H9 (cell line): ENCODE data around the gene DAP3. TPM values are rescaled to one million over a fixed set of nuclear protein-coding genes. Genes with fewer than 3 reads are reported as not detected.

Source experiments
- DNase-seq: peaks from one replicate; pipeline ENCODE4 v3.0.0-alpha.2; 2017
- H2AFZ ChIP-seq: one replicate; pipeline ENCODE4 v1.6.1; 2013; ENCODE audit warnings: mild to moderate bottlenecking, low read length, control low read depth, moderate library complexity
- H2AK5ac ChIP-seq: 2 replicates; pipeline ENCODE4 v1.6.1; 2013; ENCODE audit warnings: low read length, control low read depth, mixed read lengths; ENCODE audit not compliant: insufficient read length
- H2BK120ac ChIP-seq: one replicate; pipeline ENCODE4 v1.6.1; 2013; ENCODE audit warnings: low read depth, mild to moderate bottlenecking, low read length, control low read depth, inconsistent platforms; ENCODE audit not compliant: poor library complexity, severe bottlenecking
- H2BK12ac ChIP-seq: 2 replicates; pipeline ENCODE4 v1.6.1; 2013; ENCODE audit warnings: low read length, control low read depth, mixed read lengths, low read depth; ENCODE audit not compliant: insufficient read length
- H2BK15ac ChIP-seq: 2 replicates; pipeline ENCODE4 v1.6.1; 2013; ENCODE audit warnings: low read depth, low read length, control low read depth
- H2BK20ac ChIP-seq: one replicate; pipeline ENCODE4 v1.6.1; 2013; ENCODE audit warnings: low read depth, mild to moderate bottlenecking, low read length, control low read depth, inconsistent platforms; ENCODE audit not compliant: poor library complexity, severe bottlenecking
- H2BK5ac ChIP-seq: 2 replicates; pipeline ENCODE4 v1.6.1; 2013; ENCODE audit warnings: low read length, control low read depth, mixed read lengths; ENCODE audit not compliant: insufficient read length
- H3K14ac ChIP-seq: 2 replicates; pipeline ENCODE4 v1.6.1; 2013; ENCODE audit warnings: low read length, control low read depth; ENCODE audit not compliant: insufficient read depth
- H3K18ac ChIP-seq: 2 replicates; pipeline ENCODE4 v1.6.1; 2013; ENCODE audit warnings: low read depth, mild to moderate bottlenecking, mixed read lengths, low read length, control low read depth; ENCODE audit not compliant: insufficient read length
- H3K23ac ChIP-seq: 2 replicates; pipeline ENCODE4 v1.6.1; 2013; ENCODE audit warnings: low read length, control low read depth, mixed read lengths, low read depth; ENCODE audit not compliant: insufficient read length
- H3K23me2 ChIP-seq: 2 replicates; pipeline ENCODE4 v1.6.1; 2013; ENCODE audit warnings: low read depth, mild to moderate bottlenecking, mixed read lengths, low read length, control low read depth; ENCODE audit not compliant: insufficient read length, poor library complexity, severe bottlenecking
- H3K27ac ChIP-seq: 2 replicates; pipeline ENCODE4 v1.5.1; 2013; ENCODE audit warnings: low read length, control low read depth, mixed read lengths, low read depth; ENCODE audit not compliant: insufficient read length
- H3K27me3 ChIP-seq: 2 replicates; pipeline ENCODE4 v1.6.1; 2013; ENCODE audit warnings: low read length, control low read depth, inconsistent platforms; ENCODE audit not compliant: insufficient read depth
- H3K4ac ChIP-seq: 2 replicates; pipeline ENCODE4 v1.6.1; 2013; ENCODE audit warnings: low read depth, mild to moderate bottlenecking, control low read depth, inconsistent platforms, low read length, moderate library complexity
- H3K4me1 ChIP-seq: 2 replicates; pipeline ENCODE4 v1.6.1; 2013; ENCODE audit warnings: low read length, control low read depth, inconsistent platforms; ENCODE audit not compliant: insufficient read depth
- H3K4me2 ChIP-seq: 2 replicates; pipeline ENCODE4 v1.6.1; 2013; ENCODE audit warnings: low read length, control low read depth, mixed read lengths; ENCODE audit not compliant: insufficient read length, insufficient read depth
- H3K56ac ChIP-seq: 2 replicates; pipeline ENCODE4 v1.6.1; 2013; ENCODE audit warnings: low read depth, mild to moderate bottlenecking, mixed read lengths, low read length, control low read depth; ENCODE audit not compliant: insufficient read length
- H3K79me1 ChIP-seq: 2 replicates; pipeline ENCODE4 v1.6.1; 2013; ENCODE audit warnings: low read depth, mild to moderate bottlenecking, moderate library complexity, low read length, control low read depth, inconsistent platforms; ENCODE audit not compliant: insufficient read depth, poor library complexity, severe bottlenecking
- H3K79me2 ChIP-seq: 2 replicates; pipeline ENCODE4 v1.6.1; 2013; ENCODE audit warnings: low read length, control low read depth, inconsistent platforms; ENCODE audit not compliant: insufficient read depth
- H3K9ac ChIP-seq: 2 replicates; pipeline ENCODE4 v1.6.1; 2013; ENCODE audit warnings: low read length, control low read depth, mixed read lengths; ENCODE audit not compliant: insufficient read length; ENCODE audit errors: extremely low read depth
- H3K9me3 ChIP-seq: one replicate; pipeline ENCODE4 v1.6.1; 2013; ENCODE audit warnings: low read depth, low read length, inconsistent platforms; ENCODE audit not compliant: control insufficient read depth
- H3T11ph ChIP-seq: one replicate; pipeline ENCODE4 v1.6.1; 2013; ENCODE audit warnings: mild to moderate bottlenecking, low read length, control low read depth, inconsistent platforms
- H4K20me1 ChIP-seq: one replicate; pipeline ENCODE4 v1.6.1; 2013; ENCODE audit not compliant: control insufficient read depth, insufficient read length, insufficient read depth
- H4K5ac ChIP-seq: 2 replicates; pipeline ENCODE4 v1.6.1; 2013; ENCODE audit warnings: low read depth, mild to moderate bottlenecking, mixed read lengths, low read length, control low read depth; ENCODE audit not compliant: insufficient read length
- H4K8ac ChIP-seq: replicated peaks from 2 replicates; pipeline ENCODE4 v1.6.1; 2013; ENCODE audit warnings: low read length, control low read depth, mixed read lengths, low read depth; ENCODE audit not compliant: insufficient read length
- H4K91ac ChIP-seq: 2 replicates; pipeline ENCODE4 v1.6.1; 2013; ENCODE audit warnings: low read depth, mild to moderate bottlenecking, moderate library complexity, mixed read lengths, low read length, control low read depth; ENCODE audit not compliant: insufficient read length
- H3K27ac Mint-ChIP-seq, 3 experiments: 2 replicates in 2 of 3; 3 replicates in 1 of 3; pipeline ENCODE4 v1.8.0; 2020 to 2021; ENCODE audit warnings: mixed read lengths in 3 of 3, mild to moderate bottlenecking in 1 of 3, moderate library complexity in 1 of 3
- H3K27me3 Mint-ChIP-seq: 2 replicates; pipeline ENCODE4 v1.8.0; 2021; ENCODE audit warnings: low read depth, mild to moderate bottlenecking, moderate library complexity, mixed read lengths
- H3K36me3 Mint-ChIP-seq, 3 experiments: 2 replicates in 2 of 3; 3 replicates in 1 of 3; pipeline ENCODE4 v1.8.0; 2020 to 2021; ENCODE audit warnings: low read depth in 3 of 3, mixed read lengths in 3 of 3; ENCODE audit not compliant: insufficient read depth in 1 of 3
- H3K4me1 Mint-ChIP-seq, 2 experiments: 2 replicates each; pipeline ENCODE4 v1.8.0; 2020; ENCODE audit warnings: mixed read lengths in 2 of 2
- H3K4me3 Mint-ChIP-seq, 2 experiments: 2 replicates in 1 of 2; 3 replicates in 1 of 2; pipeline ENCODE4 v1.8.0; 2020 to 2021; ENCODE audit warnings: mild to moderate bottlenecking in 2 of 2, mixed read lengths in 2 of 2, moderate library complexity in 1 of 2
- H3K9me3 Mint-ChIP-seq, 2 experiments: 2 replicates in 1 of 2; 3 replicates in 1 of 2; pipeline ENCODE4 v1.8.0; 2020; ENCODE audit warnings: mild to moderate bottlenecking in 2 of 2, mixed read lengths in 2 of 2, moderate library complexity in 1 of 2
- CTCF ChIP-seq: fragments of 200-600 bp; sonication (generic); conservative IDR thresholded peaks from 3 replicates; pipeline ENCODE4 v1.8.0; 2021; ENCODE audit warnings: antibody characterized with exemption, mild to moderate bottlenecking
- WGBS: extraction: QIAGEN DNeasy Blood & Tissue Kit; methylation state at CpG from one replicate; pipeline ENCODE4 v1.1.7; 2013; ENCODE audit warnings: missing lambda C conversion rate, low lambda C conversion rate, mixed read lengths; ENCODE audit not compliant: insufficient read length; ENCODE audit errors: extremely low coverage; 5-methylcytosine and 5-hydroxymethylcytosine counted together
- total RNA-seq: library from RNA; stranded (reverse); gene quantifications from 2 replicates; pipeline ENCODE4 v1.2.1, GENCODE V29; 2021

DAP3 gene
- total RNA-seq, 1 experiment from 2014 or later, result 114 TPM

DNA sequence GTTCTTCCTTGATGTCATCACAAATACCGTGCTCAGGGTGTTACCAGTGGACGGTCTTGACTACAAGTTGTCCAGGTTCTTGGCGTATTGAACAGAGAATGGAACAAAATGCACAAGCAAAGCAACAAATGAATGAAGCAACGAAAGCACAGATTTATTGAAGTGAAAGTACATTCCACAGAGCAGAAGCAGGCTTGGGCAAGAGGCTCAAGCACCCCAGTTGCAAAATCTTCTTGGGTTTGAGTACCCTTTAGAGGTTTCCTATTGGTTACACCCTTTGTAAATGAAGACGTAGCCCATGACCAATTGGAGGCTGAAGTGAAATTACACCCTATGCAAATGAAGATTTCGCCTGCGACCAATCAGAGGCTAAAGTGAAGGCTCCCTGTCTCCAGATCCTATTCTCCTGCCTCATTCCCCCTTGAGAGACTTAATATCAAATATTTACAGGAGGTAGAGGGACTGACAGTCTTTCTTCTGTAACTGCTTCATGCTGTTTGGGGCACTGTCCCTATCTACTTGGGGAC, 38.6 kb upstream of the DAP3 start:
- no CpG with 5 or more reads among the region's 7 CpGs for WGBS
- no peaks in the 10 kb centered on the region for H4K20me1 ChIP-seq
- no peak overlapping the region for H2AK5ac ChIP-seq
- no peak overlapping the region for H4K8ac ChIP-seq
- no peaks in the 10 kb centered on the region for H3K4me1 ChIP-seq
- no peak overlapping the region for H3K14ac ChIP-seq
- H3K27me3 ChIP-seq, result no peaks in the 10 kb centered on the region
- H3K23ac ChIP-seq, result no peak overlapping the region
- DNase-seq, result no peak
- Mint-ChIP-seq H3K9me3 (peaks cover 2 to 6% of the 10 kb centered on the region in 2 experiments; a peak in 1 of 5 replicates), H3K4me1 (peaks cover 8 to 13% of the 10 kb centered on the region in 2 experiments), H3K27ac (no peak overlapping the region), H3K4me3 (no peak overlapping the region), H3K27me3 (peaks cover 4% of the 10 kb centered on the region), H3K36me3 (peaks cover 0 to 3% (median 2%) of the 10 kb centered on the region in 3 experiments; a peak in 3 of 7 replicates)
- H4K91ac ChIP-seq, result no peak overlapping the region
- H2BK20ac ChIP-seq, result no peak overlapping the region
- no peak overlapping the region for H2AFZ ChIP-seq
- H3K79me1 ChIP-seq, result no peaks in the 10 kb centered on the region
- no peak for TF ChIP-seq CTCF
- no peak overlapping the region for H3T11ph ChIP-seq
- no peak overlapping the region for H3K27ac ChIP-seq
- H2BK120ac ChIP-seq, result no peak overlapping the region
- H3K79me2 ChIP-seq, result no peaks in the 10 kb centered on the region
- no peak overlapping the region for H2BK15ac ChIP-seq
- no peak overlapping the region for H3K4me2 ChIP-seq
- no peak overlapping the region for H3K9ac ChIP-seq
- H3K23me2 ChIP-seq, result no peaks in the 10 kb centered on the region
- H2BK5ac ChIP-seq, result no peak overlapping the region
- H3K9me3 ChIP-seq, result peaks cover 6% of the 10 kb centered on the region
- H3K56ac ChIP-seq, result no peak overlapping the region
- H3K4ac ChIP-seq, result no peak overlapping the region
- H2BK12ac ChIP-seq, result no peak overlapping the region
- H3K18ac ChIP-seq, result no peak overlapping the region
- no peak overlapping the region for H4K5ac ChIP-seq
